Right atrium auricular region (tissue), 2 donors: Measurements from ENCODE around the gene UBE2E1. TPM values are rescaled to one million over a fixed set of nuclear protein-coding genes. Genes with fewer than 3 reads are reported as not detected.
"Not testable (repeated sequence)": the region's sequence is repeated elsewhere in the genome, so short reads cannot be mapped to it uniquely, and the experiment has no call there.

Experiments used
- DNase-seq: peaks from one replicate; pipeline ENCODE4 v3.0.0-alpha.2; 2019; ENCODE audit warnings: low spot score
- H3K27ac ChIP-seq, 2 donors: fragments of 200-600 bp; sonication (generic); 1 replicate in 1 of 2; 2 replicates in 1 of 2; pipeline ENCODE4 v1.5.1; 2016 to 2019
- H3K27me3 ChIP-seq, 2 donors: fragments of 200-600 bp; sonication (generic); one replicate each; pipeline versions ENCODE4 v1.5.1 to v1.6.0; 2017 to 2019
- H3K36me3 ChIP-seq: fragments of 200-600 bp; sonication (generic); one replicate; pipeline ENCODE4 v1.5.1; 2016
- H3K4me1 ChIP-seq, 2 donors: fragments of 200-600 bp; sonication (generic); one replicate each; pipeline versions ENCODE4 v1.5.1 to v1.6.0; 2017 to 2019
- H3K4me3 ChIP-seq, 2 donors: fragments of 200-600 bp; sonication (generic); 1 replicate in 1 of 2; 2 replicates in 1 of 2; pipeline ENCODE4 v1.5.1; 2017 to 2019; ENCODE audit warnings: mild to moderate bottlenecking in 1 of 2, moderate library complexity in 1 of 2
- H3K9me3 ChIP-seq, 2 donors: fragments of 200-600 bp; sonication (generic); one replicate each; pipeline ENCODE4 v1.5.1; 2019
- total RNA-seq, 2 donors: library from RNA; depleted of rRNA; stranded (reverse); fragments of >200 nt; gene quantifications; one replicate each; pipeline ENCODE4 v1.1.0, GENCODE V29; 2016
- TF ChIP-seq, protein P1 (sequence below), 2 donors: fragments of 200-600 bp; sonication (generic); IDR thresholded peaks; one replicate each; pipeline ENCODE4 v1.5.1; 2019; ENCODE audit warnings: antibody characterized with exemption in 2 of 2

UBE2E1 gene
- total RNA-seq, 2 donors from 2014 or later = 30.8 to 41.4 TPM

DNA sequence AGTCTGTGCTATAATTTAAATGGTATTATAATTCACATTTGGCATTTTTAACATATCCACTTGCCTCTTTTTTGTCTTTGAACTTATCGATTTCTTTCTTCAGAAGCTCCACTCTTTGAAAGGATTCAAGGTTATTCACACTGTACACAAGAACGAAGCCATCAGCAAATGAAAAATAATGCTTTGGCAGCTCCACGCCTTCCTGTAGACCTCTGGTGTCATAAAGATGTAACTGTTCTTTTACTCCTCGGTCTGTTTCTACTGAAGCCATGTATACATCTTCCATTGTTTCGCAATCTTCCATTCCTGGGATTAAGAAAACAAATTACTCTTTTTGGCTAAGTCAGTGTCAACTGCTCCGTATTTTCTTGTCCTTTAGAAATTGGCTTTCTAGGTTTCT, 95.0 kb downstream of the UBE2E1 start:
- Histone ChIP-seq H3K36me3 (peaks cover 19% of the 10 kb centered on the region), H3K4me1 (no peaks in the 10 kb centered on the region), H3K4me3 (no peak overlapping the region), H3K27me3 (no peaks in the 10 kb centered on the region), H3K27ac (no peak overlapping the region), H3K9me3 (no peaks in the 10 kb centered on the region)
- TF ChIP-seq, protein P1, sequence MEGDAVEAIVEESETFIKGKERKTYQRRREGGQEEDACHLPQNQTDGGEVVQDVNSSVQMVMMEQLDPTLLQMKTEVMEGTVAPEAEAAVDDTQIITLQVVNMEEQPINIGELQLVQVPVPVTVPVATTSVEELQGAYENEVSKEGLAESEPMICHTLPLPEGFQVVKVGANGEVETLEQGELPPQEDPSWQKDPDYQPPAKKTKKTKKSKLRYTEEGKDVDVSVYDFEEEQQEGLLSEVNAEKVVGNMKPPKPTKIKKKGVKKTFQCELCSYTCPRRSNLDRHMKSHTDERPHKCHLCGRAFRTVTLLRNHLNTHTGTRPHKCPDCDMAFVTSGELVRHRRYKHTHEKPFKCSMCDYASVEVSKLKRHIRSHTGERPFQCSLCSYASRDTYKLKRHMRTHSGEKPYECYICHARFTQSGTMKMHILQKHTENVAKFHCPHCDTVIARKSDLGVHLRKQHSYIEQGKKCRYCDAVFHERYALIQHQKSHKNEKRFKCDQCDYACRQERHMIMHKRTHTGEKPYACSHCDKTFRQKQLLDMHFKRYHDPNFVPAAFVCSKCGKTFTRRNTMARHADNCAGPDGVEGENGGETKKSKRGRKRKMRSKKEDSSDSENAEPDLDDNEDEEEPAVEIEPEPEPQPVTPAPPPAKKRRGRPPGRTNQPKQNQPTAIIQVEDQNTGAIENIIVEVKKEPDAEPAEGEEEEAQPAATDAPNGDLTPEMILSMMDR (IDR thresholded peaks at IDR 0.05) = no peak
- no peak for DNase-seq

DNA sequence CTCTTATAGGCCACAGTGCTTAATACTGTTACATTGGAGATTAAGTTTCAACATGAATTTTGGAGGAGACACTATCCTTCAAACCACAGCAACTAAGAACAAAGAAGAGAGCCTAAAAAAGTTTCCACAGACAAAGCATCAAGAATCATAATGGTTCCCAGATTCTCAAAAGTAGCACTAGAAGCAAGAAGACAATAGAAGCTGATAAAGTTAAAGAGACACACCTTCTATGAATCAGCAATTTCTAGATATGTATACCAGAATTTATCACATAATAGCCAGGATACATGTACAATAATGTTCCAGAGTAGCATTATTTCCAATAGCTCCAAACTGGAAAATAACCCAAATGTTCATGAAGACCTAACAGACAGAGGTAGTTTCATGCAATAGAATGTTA, 98.8 kb downstream of the UBE2E1 start:
- H3K9me3 ChIP-seq = no peaks in the 10 kb centered on the region
- TF ChIP-seq, protein P1 (IDR thresholded peaks at IDR 0.05) = no peak
- no peaks in the 10 kb centered on the region for H3K4me1 ChIP-seq
- no peak overlapping the region for H3K4me3 ChIP-seq
- peaks cover 13% of the 10 kb centered on the region for H3K36me3 ChIP-seq
- no peak for DNase-seq
- no peak overlapping the region for H3K27ac ChIP-seq
- H3K27me3 ChIP-seq = no peaks in the 10 kb centered on the region

DNA sequence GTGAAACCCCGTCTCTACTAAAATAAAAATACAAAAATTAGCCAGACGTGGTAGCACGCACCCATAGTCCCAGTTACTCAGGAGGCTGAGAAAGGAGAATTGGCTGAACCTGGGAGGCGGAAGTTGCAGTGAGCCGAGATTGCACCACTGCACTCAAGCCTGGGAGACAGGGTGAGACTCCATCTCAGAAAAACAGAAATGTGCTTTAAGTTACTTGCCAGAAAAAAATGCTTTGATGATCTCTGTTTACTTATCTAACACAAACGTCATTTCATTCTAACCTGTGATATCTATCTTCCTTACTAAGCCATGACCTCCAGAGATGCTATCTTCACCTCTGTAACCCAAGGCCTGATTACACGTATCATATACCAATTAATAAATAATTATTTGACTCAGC, 103.6 kb downstream of the UBE2E1 start:
- TF ChIP-seq, protein P1 (IDR thresholded peaks at IDR 0.05) = no peak
- no peaks in the 10 kb centered on the region for H3K4me1 ChIP-seq
- no peak overlapping the region for H3K27ac ChIP-seq
- peaks cover 8% of the 10 kb centered on the region for H3K36me3 ChIP-seq
- H3K9me3 ChIP-seq = no peaks in the 10 kb centered on the region
- no peak for DNase-seq
- H3K27me3 ChIP-seq = no peaks in the 10 kb centered on the region
- H3K4me3 ChIP-seq = no peak overlapping the region

DNA sequence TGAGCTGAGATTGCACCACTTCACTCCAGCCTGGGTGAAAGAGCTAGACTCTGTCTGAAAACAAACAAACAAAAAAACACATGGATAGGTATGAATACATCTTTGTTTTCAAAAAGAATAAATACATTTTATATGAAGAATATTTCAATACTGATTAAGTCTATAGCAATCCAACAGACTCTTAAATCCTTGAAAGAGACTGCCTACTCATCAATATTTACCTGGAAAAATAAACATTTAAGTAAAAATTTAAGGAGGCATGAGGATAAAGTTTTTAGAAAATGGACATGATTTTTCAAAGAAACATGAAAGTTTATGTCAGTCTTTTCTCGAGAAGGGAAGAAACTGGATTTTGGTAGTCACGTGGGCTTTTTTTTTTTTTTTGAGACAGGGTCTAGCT, 105.6 kb downstream of the UBE2E1 start:
- peaks cover 8% of the 10 kb centered on the region for H3K36me3 ChIP-seq
- TF ChIP-seq, protein P1 (IDR thresholded peaks at IDR 0.05) = no peak
- no peaks in the 10 kb centered on the region for H3K27me3 ChIP-seq
- no peak overlapping the region for H3K4me3 ChIP-seq
- DNase-seq = no peak
- H3K27ac ChIP-seq = no peak overlapping the region
- no peaks in the 10 kb centered on the region for H3K9me3 ChIP-seq
- H3K4me1 ChIP-seq = peaks cover 0 to 12% of the 10 kb centered on the region in 2 donors

DNA sequence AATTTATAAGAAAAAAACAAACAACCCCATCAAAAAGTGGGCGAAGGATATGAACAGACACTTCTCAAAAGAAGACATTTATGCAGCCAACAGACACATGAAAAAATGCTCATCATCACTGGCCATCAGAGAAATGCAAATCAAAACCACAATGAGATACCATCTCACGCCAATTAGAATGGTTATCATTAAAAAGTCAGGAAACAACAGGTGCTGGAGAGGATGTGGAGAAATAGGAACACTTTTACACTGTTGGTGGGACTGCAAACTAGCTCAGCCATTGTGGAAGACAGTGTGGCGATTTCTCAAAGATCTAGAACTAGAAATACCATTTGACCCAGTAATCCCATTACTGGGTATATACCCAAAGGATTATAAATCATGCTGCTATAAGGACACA, 106.6 kb downstream of the UBE2E1 start:
- DNase-seq, H3K9me3 ChIP-seq, H3K27ac ChIP-seq, H3K27me3 ChIP-seq, H3K4me3 ChIP-seq, H3K36me3 ChIP-seq: not testable (repeated sequence)
- peaks cover 0 to 12% of the 10 kb centered on the region in 2 donors for H3K4me1 ChIP-seq

DNA sequence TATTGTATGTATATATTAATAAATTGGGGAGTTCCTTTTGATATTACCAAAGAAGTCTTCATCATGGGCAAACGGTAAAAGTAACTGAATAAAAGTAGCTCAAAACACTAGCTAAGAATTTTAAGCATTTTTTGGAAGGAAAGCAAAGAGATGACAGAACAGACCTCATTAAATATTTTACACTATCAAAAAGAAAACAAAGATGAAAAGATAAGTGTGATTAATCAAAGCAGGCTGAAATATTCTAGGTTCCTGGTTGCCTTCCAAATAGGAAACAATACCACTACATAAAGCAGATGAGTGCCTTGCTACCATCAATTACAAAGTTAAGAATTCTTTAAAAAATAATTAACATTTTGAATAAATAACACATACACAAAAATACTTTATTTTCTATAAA, 107.4 kb downstream of the UBE2E1 start:
- H3K9me3 ChIP-seq = no peaks in the 10 kb centered on the region
- no peaks in the 10 kb centered on the region for H3K27me3 ChIP-seq

More for the DNA sequence above, 107.4 kb downstream of the UBE2E1 start:
- Histone ChIP-seq H3K27ac (no peak overlapping the region), H3K4me1 (peaks cover 0 to 16% of the 10 kb centered on the region in 2 donors), H3K4me3 (no peak overlapping the region), H3K36me3 (peaks cover 8% of the 10 kb centered on the region)
- no peak for DNase-seq
- TF ChIP-seq, protein P1 (IDR thresholded peaks at IDR 0.05) = no peak
